Fibroblast of upper back skin (primary cell): ENCODE data around the gene BCL11A.
A peak's percentile ranks its signal among the peaks of the same experiment; 100 is the strongest.

ENCODE experiments used
- DNase-seq: peaks from one replicate; pipeline ENCODE4 v3.0.0-alpha.2; 2013

The BCL11A gene

GRCh38 chr2:60453872-60454271 lies 99.6 kb downstream of the BCL11A start:
- no peak for DNase-seq

DNA sequence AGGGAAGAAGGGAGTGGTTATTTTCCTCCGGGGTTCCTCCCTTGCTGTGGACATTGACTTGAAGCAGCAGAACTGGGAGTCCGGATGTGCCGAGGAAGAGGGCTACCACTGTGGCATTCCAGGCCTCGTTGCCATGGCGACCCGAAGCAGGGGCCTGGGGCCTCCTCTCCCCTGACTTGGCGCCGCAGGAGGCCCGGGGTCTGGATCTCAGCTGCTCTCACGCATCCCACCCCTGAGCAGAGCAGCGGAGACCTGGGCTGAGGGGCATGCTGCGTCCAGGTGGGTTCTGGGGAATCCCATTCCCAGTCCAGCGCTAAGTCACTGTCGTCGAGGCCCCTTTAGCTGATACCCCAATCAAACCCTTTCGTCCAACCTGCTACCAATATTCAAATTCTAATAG lies 100.2 kb downstream of the BCL11A start:
- no peak for DNase-seq

- DNase-seq = no peak
Measured at GRCh38 chr2:60450488-60450887, 103.0 kb downstream of the BCL11A start.

- no peak for DNase-seq
Measured at GRCh38 chr2:60447943-60448342, 105.5 kb downstream of the BCL11A start.

DNA sequence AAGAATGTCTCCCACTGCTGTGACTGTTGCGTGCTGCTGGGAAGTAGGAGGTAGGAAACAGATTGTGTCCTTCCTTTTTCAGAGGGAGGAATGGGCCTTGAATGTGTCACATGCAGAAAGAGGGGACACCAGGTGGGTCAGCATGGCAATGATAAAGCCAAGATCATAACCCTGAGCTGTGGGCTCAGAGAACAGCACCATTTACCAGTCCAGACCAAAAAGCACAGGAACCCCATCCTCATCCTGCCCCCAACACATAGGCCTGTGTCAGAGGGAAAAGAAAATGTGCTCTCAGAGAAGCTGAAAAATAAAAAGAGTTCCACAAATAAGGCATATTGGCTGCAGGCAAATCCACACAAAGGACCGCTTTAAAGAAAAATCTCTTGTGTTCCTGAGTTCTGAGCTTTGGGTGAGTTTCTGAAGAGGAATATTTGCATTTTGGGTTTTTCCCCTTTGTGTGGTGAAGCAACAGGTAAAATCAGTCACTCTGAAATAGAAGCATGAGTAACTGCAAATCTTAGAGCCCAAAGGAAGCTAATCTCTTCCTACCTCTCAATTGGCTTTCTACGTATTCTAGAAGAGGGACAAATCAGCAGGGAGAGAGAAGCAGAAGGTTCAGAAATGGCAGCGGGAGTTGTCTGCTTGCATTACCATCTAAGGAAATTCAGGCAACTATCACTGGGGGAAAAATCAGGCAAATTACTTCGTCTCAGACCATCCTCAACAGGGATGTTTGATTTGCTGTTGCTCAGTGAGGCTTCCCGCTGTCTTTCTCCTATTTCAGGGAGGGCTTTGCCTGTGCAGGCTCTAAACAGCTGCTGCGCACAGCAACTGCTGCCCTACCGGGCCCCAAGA lies 106.8 kb downstream of the BCL11A start:
- no peak for DNase-seq

- peak; percentile 56 for DNase-seq
Measured at GRCh38 chr2:60445684-60446179, 107.7 kb downstream of the BCL11A start.

DNA sequence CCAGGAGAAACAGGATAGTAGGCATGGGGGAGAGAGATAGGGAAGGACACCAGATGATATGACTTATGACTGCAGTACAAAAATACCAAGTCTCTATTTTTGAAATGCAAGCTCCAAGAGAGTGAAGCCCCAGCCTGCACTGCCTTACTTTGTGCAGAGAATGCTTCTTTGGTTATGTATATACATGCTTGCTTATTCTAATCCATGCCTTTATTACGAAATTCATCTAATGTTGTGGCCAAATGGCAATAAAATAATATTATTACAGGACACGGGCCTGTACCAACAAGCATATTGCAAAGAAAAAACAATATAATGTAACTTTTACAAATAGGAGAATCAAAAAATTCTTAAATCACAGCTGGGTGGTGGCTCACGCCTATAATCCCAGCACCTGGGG lies 110.8 kb downstream of the BCL11A start:
- no peak for DNase-seq

DNA sequence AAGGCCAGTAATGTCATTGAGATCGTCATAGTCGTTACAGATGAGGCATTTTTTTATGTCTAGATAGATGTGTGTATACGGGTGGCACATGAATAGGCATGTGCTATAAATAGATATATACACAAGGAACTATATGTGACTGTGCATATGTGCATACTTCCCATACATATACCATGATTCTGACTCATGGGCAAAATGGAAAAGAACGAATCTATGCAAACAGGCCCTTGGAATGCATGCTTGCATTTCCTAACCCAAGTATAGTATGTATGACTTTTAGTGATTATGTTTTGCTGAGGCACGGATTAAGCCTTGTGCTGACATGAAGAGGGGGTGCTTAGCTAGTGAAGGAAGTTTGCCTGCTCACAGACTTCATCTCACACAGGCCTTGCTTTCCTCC lies 111.7 kb downstream of the BCL11A start:
- peak; percentile 90 for DNase-seq

DNA sequence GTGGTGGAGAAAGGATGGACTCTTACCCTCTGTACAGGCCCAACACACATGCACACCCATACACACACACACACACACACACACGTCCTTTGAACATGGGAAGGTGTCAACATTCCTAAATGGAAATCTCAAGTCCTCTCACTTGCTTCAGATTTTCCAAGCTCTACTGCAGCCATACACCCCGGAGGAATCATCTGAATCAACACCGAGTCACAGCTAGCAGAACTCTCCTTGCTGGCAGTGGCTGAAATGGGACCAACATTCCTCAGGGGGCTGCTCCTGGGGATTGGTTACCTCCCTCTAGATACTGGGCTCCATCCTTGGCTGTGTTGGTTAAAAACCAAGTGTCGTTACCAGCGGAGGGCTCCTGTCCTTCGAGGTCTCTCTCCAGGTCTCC lies 112.7 kb downstream of the BCL11A start:
- peak; percentile 55 for DNase-seq

DNA sequence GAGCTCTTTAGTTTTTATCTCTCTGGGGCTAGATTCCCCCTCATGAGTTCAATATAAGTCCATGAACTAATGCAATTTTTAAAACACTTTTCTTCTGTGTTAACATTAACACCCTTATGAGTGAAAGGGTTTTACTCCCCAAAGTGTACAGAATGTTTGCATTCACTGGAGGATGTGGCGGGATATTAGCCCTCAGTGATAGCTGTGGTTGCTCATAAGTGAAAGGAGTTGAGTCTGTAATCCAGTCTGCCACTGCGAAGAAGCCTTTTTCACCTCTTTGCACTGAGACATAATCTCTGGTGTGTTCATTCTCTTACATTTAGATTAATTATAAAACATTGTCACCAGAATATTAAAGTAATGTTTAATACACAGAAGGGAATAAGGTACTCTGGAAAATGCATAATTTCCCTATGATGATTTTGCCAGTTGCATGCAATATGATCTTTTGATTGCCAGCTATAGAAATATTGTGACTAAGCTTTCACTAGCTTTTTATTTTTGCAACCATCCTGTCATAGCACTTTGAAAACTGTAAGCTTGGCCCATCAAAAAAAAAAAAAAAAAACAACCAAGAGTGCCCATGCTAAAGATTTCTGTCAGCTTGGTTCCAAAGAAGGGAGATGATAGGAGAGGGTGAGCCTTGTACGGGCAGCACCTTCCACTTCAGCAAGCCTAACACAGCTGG lies 113.2 kb downstream of the BCL11A start:
- no peak for DNase-seq

DNA sequence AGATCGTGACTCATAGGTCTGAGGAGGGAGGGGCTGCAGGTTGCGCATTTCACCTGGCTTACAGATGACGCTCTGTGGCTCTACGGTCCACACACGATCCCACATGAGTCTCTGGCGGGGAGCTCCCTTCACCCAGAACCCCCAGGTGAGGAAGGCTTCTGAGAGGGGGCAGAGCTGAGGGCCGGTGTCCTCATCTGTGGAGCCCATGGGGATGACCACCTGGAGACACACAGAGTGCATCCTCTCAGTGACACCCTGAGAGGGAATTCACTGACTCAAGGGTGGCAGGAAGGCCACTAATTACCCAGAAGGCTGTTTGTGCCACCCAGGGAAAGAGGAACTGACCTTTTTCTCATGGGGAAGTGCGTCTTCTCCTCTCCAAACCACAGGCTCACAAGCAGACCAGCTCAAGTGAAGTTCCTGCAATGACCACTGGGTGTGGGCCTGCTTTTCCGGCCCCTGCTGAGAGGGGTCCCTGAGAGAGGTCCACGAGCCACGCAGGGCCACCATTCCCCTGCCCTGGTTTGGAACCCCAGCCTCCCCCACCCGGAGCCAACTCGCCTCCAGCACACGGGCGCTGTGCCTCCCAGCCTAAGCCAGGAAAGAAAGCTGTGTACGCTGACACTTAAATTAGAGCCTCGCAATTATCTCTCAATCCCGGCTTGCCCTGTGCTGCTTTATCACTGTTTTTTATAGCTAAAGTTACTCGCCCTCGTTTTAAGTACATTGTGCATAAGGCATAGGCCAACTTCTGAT lies 114.1 kb downstream of the BCL11A start:
- no peak for DNase-seq

- no peak for DNase-seq
Measured at GRCh38 chr2:60438653-60439052, 114.8 kb downstream of the BCL11A start.

DNA sequence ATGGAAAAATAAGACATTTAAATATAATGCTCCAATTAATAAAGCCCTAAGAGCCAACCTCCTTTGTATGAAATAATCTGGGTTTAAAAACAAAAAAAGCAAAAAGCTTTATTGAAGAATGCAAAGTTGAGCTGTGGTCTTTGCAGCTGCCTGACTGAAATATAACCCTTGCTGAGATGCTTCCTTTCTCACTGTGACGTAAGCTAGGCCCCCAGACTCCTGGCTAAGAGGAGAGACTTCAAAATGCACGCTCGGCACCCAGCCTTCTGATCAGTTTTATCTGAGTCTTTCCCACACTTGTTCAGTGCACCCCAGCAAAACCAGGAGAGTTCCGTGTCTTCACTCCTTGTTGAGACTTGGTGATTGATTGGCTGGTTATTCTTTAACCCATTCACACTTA lies 115.3 kb downstream of the BCL11A start:
- DNase-seq = no peak

GRCh38 chr2:60437080-60437696 lies 116.3 kb downstream of the BCL11A start:
- DNase-seq = no peak

GRCh38 chr2:60433018-60433596 lies 120.3 kb downstream of the BCL11A start:
- no peak for DNase-seq

DNA sequence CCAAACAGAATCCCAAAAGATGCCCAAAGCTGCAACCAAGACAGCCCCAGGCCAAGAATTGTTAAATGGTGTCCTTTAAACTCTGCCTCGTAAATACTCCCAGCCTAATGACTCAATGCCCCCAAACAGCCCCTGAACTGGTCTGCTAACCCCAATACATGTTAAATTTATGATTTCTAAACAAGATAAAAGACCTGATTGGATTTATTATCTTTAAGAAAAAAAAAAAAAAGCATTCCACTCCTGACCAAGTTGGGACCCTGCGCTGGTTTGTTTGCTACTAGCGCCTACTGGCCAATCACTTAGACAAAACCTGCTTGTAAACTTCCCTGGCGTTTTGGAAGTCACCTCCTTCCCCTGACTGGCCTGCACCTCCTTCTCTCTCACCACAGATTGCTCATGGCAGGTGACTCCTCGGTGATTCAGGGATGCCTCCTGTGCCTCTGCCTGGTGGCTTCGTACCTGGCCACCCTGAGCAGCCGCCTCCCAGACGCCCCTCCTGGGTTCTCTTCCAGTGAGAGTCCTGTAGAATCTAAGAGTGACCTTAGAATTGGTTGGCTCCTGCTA lies 121.3 kb downstream of the BCL11A start:
- DNase-seq = no peak

- no peak for DNase-seq
Measured at GRCh38 chr2:60429681-60430080, 123.8 kb downstream of the BCL11A start.

DNA sequence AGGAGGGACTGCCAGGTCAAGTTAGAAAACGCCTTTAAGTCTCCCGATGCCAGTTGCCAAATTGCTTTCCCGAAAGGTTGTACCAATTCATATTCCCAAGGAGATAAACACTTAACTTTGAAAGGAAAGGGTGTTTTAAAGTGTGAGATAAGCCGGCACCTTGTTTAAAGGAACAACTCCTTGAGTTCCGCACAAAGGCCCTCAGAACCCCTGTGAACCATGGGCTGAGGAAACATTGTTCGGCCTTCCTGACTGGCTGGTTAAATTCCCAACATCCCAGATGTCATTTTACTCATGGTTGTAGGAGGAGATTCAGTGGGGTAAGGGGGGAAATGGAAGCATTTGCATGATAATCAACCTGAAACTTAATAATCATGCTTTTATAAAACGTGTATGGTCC lies 126.6 kb downstream of the BCL11A start:
- DNase-seq = no peak

DNA sequence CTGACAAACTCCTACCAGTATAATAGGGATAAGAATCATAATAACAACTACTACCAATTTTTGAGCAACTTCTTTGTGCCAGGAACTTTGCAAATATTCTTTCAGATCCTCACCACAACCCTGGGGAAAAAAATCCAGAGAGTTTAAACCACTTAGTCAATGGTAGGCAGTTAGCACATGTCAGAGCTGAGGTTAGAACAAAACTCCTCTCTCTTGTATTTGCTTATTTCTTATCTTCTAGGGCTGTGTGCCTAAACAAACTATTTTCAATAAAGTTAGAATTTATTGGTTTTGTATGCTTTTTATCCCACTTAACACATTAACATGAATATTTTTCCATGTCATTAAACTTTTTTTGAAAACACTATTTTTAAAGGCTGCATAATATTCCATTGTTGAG lies 127.1 kb downstream of the BCL11A start:
- DNase-seq = no peak

DNA sequence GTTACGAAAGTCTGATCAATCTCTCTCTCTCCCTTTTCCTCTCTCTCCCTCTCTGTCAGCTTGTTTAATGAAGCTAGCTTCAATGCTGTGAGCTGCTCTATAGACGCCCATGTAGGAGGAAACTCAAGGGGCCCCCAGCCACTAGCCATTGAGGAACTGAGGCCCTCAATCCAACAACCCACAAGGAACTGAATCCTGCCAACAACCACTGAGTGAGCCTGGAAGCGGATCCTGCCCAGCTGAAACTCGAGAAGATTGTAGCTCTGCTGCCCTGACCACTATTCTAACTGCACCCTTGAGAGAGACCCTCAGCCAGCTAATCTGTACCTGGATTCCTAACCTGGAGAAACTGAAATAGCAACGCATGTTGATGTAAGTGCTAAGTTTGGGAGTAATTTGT lies 129.2 kb downstream of the BCL11A start:
- DNase-seq = no peak

DNA sequence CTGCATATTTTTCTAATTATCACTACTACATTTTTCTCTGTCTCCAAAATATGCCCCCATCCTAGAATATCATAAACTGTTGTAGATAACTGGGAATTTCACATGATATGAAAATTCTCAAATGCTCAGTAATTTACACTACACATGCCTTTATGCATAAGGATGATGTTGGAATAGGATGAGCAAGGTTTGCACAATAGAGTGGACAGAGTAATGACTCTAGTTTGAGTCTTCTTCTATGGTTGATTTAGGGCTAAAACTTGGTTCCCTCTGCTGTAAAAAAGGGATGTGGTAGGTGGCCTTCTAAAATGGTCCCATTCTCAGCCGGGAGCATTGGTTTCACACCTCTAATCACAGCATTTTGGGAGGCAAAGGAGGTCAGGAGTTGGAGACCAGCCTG lies 129.9 kb downstream of the BCL11A start:
- no peak for DNase-seq

DNA sequence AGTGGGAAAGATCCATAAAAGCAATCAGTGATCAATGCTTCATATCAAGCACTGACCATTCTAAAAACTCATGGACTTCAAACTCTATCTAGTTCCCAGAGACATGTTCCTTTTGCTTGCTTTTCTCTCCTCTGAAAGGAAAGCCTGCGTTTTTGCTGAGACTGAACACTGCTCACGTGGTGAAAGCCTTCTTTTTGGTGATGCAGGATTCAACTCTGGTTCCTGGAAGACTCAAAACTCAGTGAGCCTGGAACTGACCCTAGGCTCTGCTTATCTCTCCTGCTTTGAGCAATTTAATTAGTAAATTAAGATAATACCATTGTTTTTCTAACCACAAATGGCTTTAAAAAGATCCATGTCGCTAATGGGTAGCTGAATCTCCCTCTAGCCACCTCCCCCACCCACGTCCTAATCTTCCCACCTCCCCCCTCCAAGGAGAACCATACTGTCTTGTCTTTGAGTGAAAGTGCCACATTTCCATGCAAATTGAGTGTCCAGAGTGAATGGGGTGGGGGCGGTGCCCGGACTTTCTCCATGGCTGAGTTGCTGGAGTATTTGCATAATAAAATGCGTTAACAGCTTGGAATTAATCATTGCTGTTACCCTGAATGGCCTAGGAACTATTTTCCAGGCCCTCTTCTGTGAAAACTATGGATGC lies 130.5 kb downstream of the BCL11A start:
- no peak for DNase-seq
